Trophoblast cell (in vitro differentiated cells and primary cell): ENCODE data around the gene NFIB.

Source experiments
- DNase-seq, 2 donors: peaks; one replicate each; pipeline ENCODE4 v3.0.0-alpha.2; 2016
- H2AFZ ChIP-seq: 2 replicates; pipeline ENCODE4 v1.6.1; 2013; ENCODE audit warnings: low read length, moderate library complexity, mild to moderate bottlenecking; ENCODE audit not compliant: insufficient read depth, poor library complexity
- H2AK5ac ChIP-seq: 2 replicates; pipeline ENCODE4 v1.6.1; 2013; ENCODE audit warnings: mild to moderate bottlenecking, low read length
- H2BK120ac ChIP-seq: 2 replicates; pipeline ENCODE4 v1.6.1; 2013; ENCODE audit warnings: low read length, mild to moderate bottlenecking, moderate library complexity; ENCODE audit not compliant: insufficient read depth, poor library complexity
- H2BK12ac ChIP-seq: 2 replicates; pipeline ENCODE4 v1.6.1; 2013; ENCODE audit warnings: mild to moderate bottlenecking, low read length, moderate library complexity
- H2BK5ac ChIP-seq: 2 replicates; pipeline ENCODE4 v1.6.1; 2013; ENCODE audit warnings: low read length, low read depth, moderate library complexity, mild to moderate bottlenecking; ENCODE audit not compliant: poor library complexity
- H3K14ac ChIP-seq: 2 replicates; pipeline ENCODE4 v1.6.1; 2013; ENCODE audit warnings: mild to moderate bottlenecking, low read length
- H3K18ac ChIP-seq: 2 replicates; pipeline ENCODE4 v1.6.1; 2013; ENCODE audit warnings: mild to moderate bottlenecking, low read length
- H3K23ac ChIP-seq: 2 replicates; pipeline ENCODE4 v1.6.1; 2013; ENCODE audit warnings: low read length
- H3K27ac ChIP-seq: 2 replicates; pipeline ENCODE4 v1.5.1; 2013; ENCODE audit warnings: low read depth, mild to moderate bottlenecking, inconsistent platforms, low read length, moderate library complexity
- H3K27me3 ChIP-seq: 2 replicates; pipeline ENCODE4 v1.6.1; 2013; ENCODE audit warnings: inconsistent platforms, mild to moderate bottlenecking, low read length, moderate library complexity; ENCODE audit not compliant: insufficient read depth
- H3K36me3 ChIP-seq, 2 experiments: 1 replicate in 1 of 2; 2 replicates in 1 of 2; pipeline ENCODE4 v1.6.1; 2013; ENCODE audit warnings: low read length in 2 of 2, mild to moderate bottlenecking in 2 of 2, moderate library complexity in 1 of 2; ENCODE audit not compliant: insufficient read depth in 2 of 2, control insufficient read depth in 1 of 2
- H3K4ac ChIP-seq: 2 replicates; pipeline ENCODE4 v1.6.1; 2013; ENCODE audit warnings: low read depth, mild to moderate bottlenecking, low read length, moderate library complexity
- H3K4me1 ChIP-seq, 2 experiments: 1 replicate in 1 of 2; 2 replicates in 1 of 2; pipeline ENCODE4 v1.6.1; 2013; ENCODE audit warnings: low read length in 2 of 2, mild to moderate bottlenecking in 2 of 2, moderate library complexity in 1 of 2; ENCODE audit not compliant: insufficient read depth in 2 of 2, control insufficient read depth in 1 of 2
- H3K4me2 ChIP-seq: 2 replicates; pipeline ENCODE4 v1.6.1; 2013; ENCODE audit warnings: inconsistent platforms, mild to moderate bottlenecking, low read length, moderate library complexity
- H3K4me3 ChIP-seq: 2 replicates; pipeline ENCODE4 v1.5.1; 2013; ENCODE audit warnings: mild to moderate bottlenecking, low read depth, low read length, inconsistent platforms
- H3K79me1 ChIP-seq: one replicate; pipeline ENCODE4 v1.6.1; 2013; ENCODE audit warnings: low read length
- H3K79me2 ChIP-seq: 2 replicates; pipeline ENCODE4 v1.6.1; 2013; ENCODE audit warnings: low read length, mild to moderate bottlenecking; ENCODE audit not compliant: control insufficient read depth, insufficient read depth, poor library complexity
- H3K9ac ChIP-seq: 2 replicates; pipeline ENCODE4 v1.6.1; 2013; ENCODE audit warnings: mild to moderate bottlenecking, low read length
- H3K9me3 ChIP-seq: 2 replicates; pipeline ENCODE4 v1.6.1; 2013; ENCODE audit warnings: low read depth, mild to moderate bottlenecking, control low read depth, inconsistent platforms, low read length; ENCODE audit not compliant: insufficient read depth
- H4K12ac ChIP-seq: 2 replicates; pipeline ENCODE4 v1.6.1; 2013; ENCODE audit warnings: low read depth, mild to moderate bottlenecking, low read length, moderate library complexity
- H4K8ac ChIP-seq: 2 replicates; pipeline ENCODE4 v1.6.1; 2013; ENCODE audit warnings: low read depth, mild to moderate bottlenecking, low read length, moderate library complexity
- H4K91ac ChIP-seq: one replicate; pipeline ENCODE4 v1.6.1; 2013; ENCODE audit warnings: low read depth, mild to moderate bottlenecking, low read length, moderate library complexity
- WGBS: extraction: QIAGEN DNeasy Blood & Tissue Kit; methylation state at CpG from one replicate; pipeline ENCODE4 v1.1.7; 2013; ENCODE audit warnings: missing lambda C conversion rate; ENCODE audit not compliant: insufficient read length, insufficient coverage; ENCODE audit errors: extremely low coverage; 5-methylcytosine and 5-hydroxymethylcytosine counted together

Gene NFIB

GRCh38 chr9:14213504-14213903, 100.4 kb downstream of the NFIB start:
- H2BK12ac ChIP-seq = no peak overlapping the region
- no peak overlapping the region for H2AFZ ChIP-seq
- H3K36me3 ChIP-seq = no peaks in the 10 kb centered on the region
- H2AK5ac ChIP-seq = no peak overlapping the region
- H3K23ac ChIP-seq = no peak overlapping the region
- H3K79me2 ChIP-seq = no peaks in the 10 kb centered on the region
- no peak overlapping the region for H3K9ac ChIP-seq
- no peak overlapping the region for H4K8ac ChIP-seq
- no peak for DNase-seq
- no peak overlapping the region for H3K14ac ChIP-seq
- H4K12ac ChIP-seq = no peak overlapping the region
- WGBS = no CpG with 5 or more reads among the region's 2 CpGs
- H3K4ac ChIP-seq = no peak overlapping the region
- H3K79me1 ChIP-seq = no peaks in the 10 kb centered on the region
- no peak overlapping the region for H4K91ac ChIP-seq
- no peak overlapping the region for H3K4me3 ChIP-seq
- no peak overlapping the region for H3K4me2 ChIP-seq
- H3K4me1 ChIP-seq = peaks cover 2 to 3% of the 10 kb centered on the region in 2 experiments
- no peak overlapping the region for H2BK5ac ChIP-seq
- no peak overlapping the region for H3K27ac ChIP-seq
- H3K27me3 ChIP-seq = no peaks in the 10 kb centered on the region
- no peak overlapping the region for H3K18ac ChIP-seq
- H3K9me3 ChIP-seq = no peaks in the 10 kb centered on the region
- H2BK120ac ChIP-seq = no peak overlapping the region

DNA sequence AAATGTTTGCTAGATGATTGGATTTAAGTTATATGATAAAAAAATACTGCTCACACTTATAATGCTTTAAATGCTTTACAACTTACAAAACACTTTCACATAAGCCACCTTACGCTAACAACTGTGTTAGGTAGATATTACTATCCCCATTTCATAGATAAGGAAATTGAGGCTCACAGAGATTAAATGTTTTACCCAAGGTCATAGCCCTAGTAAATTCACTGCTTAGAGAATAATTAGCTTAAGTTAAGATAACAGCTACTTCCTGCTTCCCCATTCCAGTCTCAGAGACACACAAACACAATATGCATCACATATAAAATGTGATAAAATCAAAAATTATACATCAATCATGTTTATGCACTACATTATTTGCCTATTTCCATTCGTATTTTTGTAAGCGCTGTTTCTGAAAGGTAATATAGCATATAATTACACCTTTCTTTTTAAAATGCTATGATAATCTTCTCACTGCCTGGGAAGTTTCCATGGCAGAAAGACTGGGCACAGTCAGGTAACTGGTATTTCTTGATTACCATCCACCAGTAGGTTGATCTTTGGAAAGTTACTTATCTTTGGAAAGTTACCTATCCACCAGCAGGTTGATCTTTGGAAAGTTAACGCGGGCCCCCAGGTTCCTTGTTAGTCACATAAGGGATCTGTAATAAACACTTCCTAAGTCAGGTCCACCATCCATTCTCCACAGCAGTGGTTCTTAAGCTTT, 101.1 kb downstream of the NFIB start:
- peak; percentile 5 to 11 for DNase-seq
- H3K79me2 ChIP-seq = no peaks in the 10 kb centered on the region
- no peak overlapping the region for H3K14ac ChIP-seq
- no CpG with 5 or more reads among the region's 5 CpGs for WGBS
- H3K9me3 ChIP-seq = no peaks in the 10 kb centered on the region
- no peak overlapping the region for H2BK120ac ChIP-seq
- no peak overlapping the region for H3K23ac ChIP-seq
- H3K4ac ChIP-seq = no peak overlapping the region
- no peak overlapping the region for H4K8ac ChIP-seq
- H2AFZ ChIP-seq = no peak overlapping the region
- no peak overlapping the region for H2AK5ac ChIP-seq
- H3K4me3 ChIP-seq = no peak overlapping the region
- H2BK5ac ChIP-seq = no peak overlapping the region
- peaks cover 2 to 3% of the 10 kb centered on the region in 2 experiments for H3K4me1 ChIP-seq
- no peak overlapping the region for H3K27ac ChIP-seq
- H3K36me3 ChIP-seq = no peaks in the 10 kb centered on the region
- H3K4me2 ChIP-seq = no peak overlapping the region
- H4K12ac ChIP-seq = no peak overlapping the region
- H3K9ac ChIP-seq = no peak overlapping the region
- H2BK12ac ChIP-seq = no peak overlapping the region
- H3K18ac ChIP-seq = no peak overlapping the region
- H4K91ac ChIP-seq = no peak overlapping the region
- H3K27me3 ChIP-seq = no peaks in the 10 kb centered on the region
- no peaks in the 10 kb centered on the region for H3K79me1 ChIP-seq

DNA sequence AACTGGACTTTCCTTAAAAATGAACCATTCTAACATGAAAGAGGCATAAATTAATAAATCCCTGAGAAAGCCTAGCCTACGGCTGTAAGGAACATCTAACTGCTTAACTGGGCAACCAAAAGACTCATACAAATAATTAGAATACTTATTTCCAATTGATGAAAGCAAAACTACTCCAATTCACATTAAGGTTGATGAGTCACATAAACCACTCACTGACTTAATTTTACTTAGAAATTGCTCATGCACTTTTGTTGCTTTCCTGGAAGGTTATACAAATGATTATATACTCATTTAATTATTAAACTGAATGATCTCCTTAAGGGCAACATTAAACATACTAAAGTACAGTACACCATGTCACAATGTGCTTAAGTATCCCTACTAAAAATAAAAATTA, 101.9 kb downstream of the NFIB start:
- Histone ChIP-seq H3K9ac (no peak overlapping the region), H3K4me2 (no peak overlapping the region), H3K4ac (no peak overlapping the region), H4K12ac (no peak overlapping the region), H2BK5ac (no peak overlapping the region), H3K4me3 (no peak overlapping the region), H3K79me1 (no peaks in the 10 kb centered on the region), H3K79me2 (no peaks in the 10 kb centered on the region), H2AFZ (no peak overlapping the region), H4K91ac (no peak overlapping the region), H3K27ac (no peak overlapping the region), H3K9me3 (no peaks in the 10 kb centered on the region), H2AK5ac (no peak overlapping the region), H3K23ac (no peak overlapping the region), H3K18ac (no peak overlapping the region), H3K27me3 (no peaks in the 10 kb centered on the region), H2BK120ac (no peak overlapping the region), H3K4me1 (peaks cover 2 to 3% of the 10 kb centered on the region in 2 experiments), H2BK12ac (no peak overlapping the region), H3K14ac (no peak overlapping the region), H4K8ac (no peak overlapping the region), H3K36me3 (no peaks in the 10 kb centered on the region)
- no CpG with 5 or more reads among the region's 1 CpG for WGBS
- no peak for DNase-seq

DNA sequence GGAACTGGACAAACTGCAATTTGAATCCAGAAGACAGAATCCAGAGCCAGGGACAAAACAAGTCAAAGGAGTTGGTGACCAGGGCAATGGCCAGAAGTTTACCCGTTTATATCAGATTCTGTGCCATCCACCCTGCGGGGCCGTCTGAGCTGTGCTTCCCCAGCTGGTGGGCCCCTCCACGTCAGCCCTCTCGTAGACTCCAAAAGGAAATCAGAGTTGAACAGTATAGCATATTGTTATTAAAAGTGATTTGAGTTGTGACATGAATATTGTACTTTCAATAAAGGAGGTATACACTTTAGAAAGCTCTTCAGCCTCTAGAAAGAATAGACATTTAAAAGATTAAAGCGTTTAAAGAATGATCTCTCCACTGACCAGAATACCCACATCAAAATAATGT, 102.4 kb downstream of the NFIB start:
- no CpG with 5 or more reads among the region's 6 CpGs for WGBS
- no peak overlapping the region for H2AK5ac ChIP-seq
- H3K79me2 ChIP-seq = no peaks in the 10 kb centered on the region
- no peak overlapping the region for H3K4ac ChIP-seq
- no peaks in the 10 kb centered on the region for H3K27me3 ChIP-seq
- H3K36me3 ChIP-seq = no peaks in the 10 kb centered on the region
- H2BK120ac ChIP-seq = no peak overlapping the region
- peak overlapping the region; percentile 54 for H4K12ac ChIP-seq
- H3K23ac ChIP-seq = no peak overlapping the region
- no peak overlapping the region for H3K4me2 ChIP-seq
- no peak overlapping the region for H3K9ac ChIP-seq
- H3K4me1 ChIP-seq = peaks cover 2 to 3% of the 10 kb centered on the region in 2 experiments
- H3K14ac ChIP-seq = no peak overlapping the region
- H3K4me3 ChIP-seq = no peak overlapping the region
- H2AFZ ChIP-seq = peak overlapping the region; percentile 54
- no peaks in the 10 kb centered on the region for H3K79me1 ChIP-seq
- H3K9me3 ChIP-seq = no peaks in the 10 kb centered on the region
- peak overlapping the region; percentile 76 for H2BK12ac ChIP-seq
- H4K91ac ChIP-seq = no peak overlapping the region
- H4K8ac ChIP-seq = no peak overlapping the region
- no peak overlapping the region for H3K27ac ChIP-seq
- H3K18ac ChIP-seq = peak overlapping the region; percentile 46
- no peak overlapping the region for H2BK5ac ChIP-seq
- DNase-seq = no peak
